Gastroesophageal sphincter (tissue), 4 donors: Measurements from ENCODE around the gene BMP2. TPM values are rescaled to one million over a fixed set of nuclear protein-coding genes. Genes with fewer than 3 reads are reported as not detected.

Source experiments
- ATAC-seq: fragments of 150-250 bp; one replicate; pipeline ENCODE4 v1.9.1; 2016; ENCODE audit warnings: mild to moderate bottlenecking, moderate library complexity
- H3K27ac ChIP-seq, 4 donors: fragments of 200-600 bp; sonication (generic) in 3 of 4; 1 replicate in 3 of 4; 2 replicates in 1 of 4; pipeline ENCODE4 v1.5.1; 2016 to 2019
- H3K27me3 ChIP-seq: fragments of 200-600 bp; sonication (generic); one replicate; pipeline ENCODE4 v1.5.1; 2019
- H3K36me3 ChIP-seq, 2 donors: fragments of 200-600 bp; sonication (generic); one replicate each; pipeline ENCODE4 v1.5.1; 2019; ENCODE audit warnings: control low read depth in 1 of 2
- H3K4me1 ChIP-seq, 3 donors: fragments of 200-600 bp; sonication (generic); 1 replicate in 2 of 3; 2 replicates in 1 of 3; pipeline ENCODE4 v1.5.1; 2016 to 2019; ENCODE audit warnings: control low read depth in 2 of 3
- H3K4me3 ChIP-seq, 2 donors: fragments of 200-600 bp; sonication (generic); one replicate each; pipeline ENCODE4 v1.5.1; 2019; ENCODE audit warnings: mild to moderate bottlenecking in 1 of 2, moderate library complexity in 1 of 2
- H3K9me3 ChIP-seq, 3 donors: fragments of 200-600 bp; sonication (generic); one replicate each; pipeline ENCODE4 v1.5.1; 2017 to 2019; ENCODE audit warnings: control low read depth in 2 of 3
- CTCF ChIP-seq, 4 experiments: fragments of 200-600 bp in 2 of 4; fragments of 450-650 bp in 2 of 4; sonication (generic) in 1 of 4; IDR thresholded peaks; one replicate each; pipeline ENCODE4 v1.5.1; 2017 to 2019; ENCODE audit warnings: antibody characterized with exemption in 4 of 4, mild to moderate bottlenecking in 2 of 4, moderate library complexity in 2 of 4
- EP300 ChIP-seq: sonication (generic); formaldehyde crosslinking; IDR thresholded peaks from one replicate; pipeline ENCODE4 v1.6.1; 2017; ENCODE audit warnings: antibody characterized with exemption, mild to moderate bottlenecking
- POLR2A ChIP-seq, 2 donors: fragments of 450-650 bp; IDR thresholded peaks; one replicate each; pipeline ENCODE4 v1.6.1; 2017; ENCODE audit warnings: antibody characterized with exemption in 2 of 2, mild to moderate bottlenecking in 2 of 2, moderate library complexity in 1 of 2
- POLR2AphosphoS5 ChIP-seq: sonication (generic); formaldehyde crosslinking; IDR thresholded peaks from one replicate; pipeline ENCODE4 v1.6.1; 2017; ENCODE audit warnings: antibody characterized with exemption
- WGBS, 2 donors: methylation state at CpG; one replicate each; pipeline ENCODE4 v1.1.5; 2018; ENCODE audit warnings: low coverage in 1 of 2; 5-methylcytosine and 5-hydroxymethylcytosine counted together
- total RNA-seq, 4 donors: library from RNA; depleted of rRNA; stranded (reverse); fragments of >200 nt; gene quantifications; one replicate each; pipeline ENCODE4 v1.1.0, GENCODE V29; 2016

Gene BMP2
- total RNA-seq, 4 donors from 2014 or later: 4.9 to 8.9 (median 5.4) TPM

GRCh38 chr20:6811262-6812035 is 44.0 kb downstream of the BMP2 start:
- no peaks in the 10 kb centered on the region for H3K9me3 ChIP-seq
- 28 to 48% methylated on average over 3 to 6 of the region's 6 CpGs for whole genome bisulfite sequencing, 2 donors
- peaks cover 10% of the 10 kb centered on the region for H3K27me3 ChIP-seq
- no peak for TF ChIP-seq POLR2AphosphoS5
- no peak for TF ChIP-seq CTCF (IDR thresholded peaks at IDR 0.05)
- TF ChIP-seq EP300: no peak
- TF ChIP-seq POLR2A (IDR thresholded peaks at IDR 0.05): no peak
- H3K4me3 ChIP-seq: no peak overlapping the region
- no peaks in the 10 kb centered on the region for H3K36me3 ChIP-seq
- H3K27ac ChIP-seq: no peak overlapping the region
- ATAC-seq: no peak
- H3K4me1 ChIP-seq: no peaks in the 10 kb centered on the region

GRCh38 chr20:6812530-6812929 is 45.0 kb downstream of the BMP2 start:
- ATAC-seq: no peak
- Histone ChIP-seq H3K27ac (no peak overlapping the region), H3K36me3 (no peaks in the 10 kb centered on the region), H3K4me1 (no peaks in the 10 kb centered on the region), H3K4me3 (no peak overlapping the region), H3K27me3 (peaks cover 10% of the 10 kb centered on the region), H3K9me3 (no peaks in the 10 kb centered on the region)
- WGBS, 2 donors: 64 to 85% methylated on average over 4 to 5 of the region's 6 CpGs
- no peak for TF ChIP-seq EP300
- TF ChIP-seq POLR2AphosphoS5: no peak
- no peak for TF ChIP-seq CTCF (IDR thresholded peaks at IDR 0.05)
- TF ChIP-seq POLR2A (IDR thresholded peaks at IDR 0.05): no peak

- TF ChIP-seq CTCF (IDR thresholded peaks at IDR 0.05): no peak
- no peak for TF ChIP-seq EP300
- no peak for TF ChIP-seq POLR2AphosphoS5
- no peak for TF ChIP-seq POLR2A (IDR thresholded peaks at IDR 0.05)
- no peaks in the 10 kb centered on the region for H3K9me3 ChIP-seq
- H3K36me3 ChIP-seq: no peaks in the 10 kb centered on the region
- ATAC-seq: no peak
- 20 to 27% methylated on average over 4 of the region's 4 CpGs for WGBS, 2 donors
- no peak overlapping the region for H3K4me3 ChIP-seq
- H3K4me1 ChIP-seq: no peaks in the 10 kb centered on the region
- H3K27ac ChIP-seq: no peak overlapping the region
- peaks cover 10% of the 10 kb centered on the region for H3K27me3 ChIP-seq
Measured at GRCh38 chr20:6814945-6815344, 47.5 kb downstream of the BMP2 start.

GRCh38 chr20:6818033-6818808 is 50.7 kb downstream of the BMP2 start:
- Histone ChIP-seq H3K4me1 (no peaks in the 10 kb centered on the region), H3K4me3 (no peak overlapping the region), H3K9me3 (no peaks in the 10 kb centered on the region), H3K27me3 (peaks cover 13% of the 10 kb centered on the region), H3K27ac (no peak overlapping the region), H3K36me3 (no peaks in the 10 kb centered on the region)
- WGBS, 2 donors: 45 to 53% methylated on average over 6 to 7 of the region's 7 CpGs
- TF ChIP-seq EP300: no peak
- TF ChIP-seq POLR2A (IDR thresholded peaks at IDR 0.05): no peak
- TF ChIP-seq CTCF (IDR thresholded peaks at IDR 0.05): no peak
- no peak for TF ChIP-seq POLR2AphosphoS5
- no peak for ATAC-seq
